ENCODE measurements around the gene GPANK1. TPM values are rescaled to one million over a fixed set of nuclear protein-coding genes. Genes with fewer than 3 reads are reported as not detected.

Gene GPANK1
- total RNA-seq, 2 donors from 2014 or later = 14.7 to 20.0 TPM

DNA sequence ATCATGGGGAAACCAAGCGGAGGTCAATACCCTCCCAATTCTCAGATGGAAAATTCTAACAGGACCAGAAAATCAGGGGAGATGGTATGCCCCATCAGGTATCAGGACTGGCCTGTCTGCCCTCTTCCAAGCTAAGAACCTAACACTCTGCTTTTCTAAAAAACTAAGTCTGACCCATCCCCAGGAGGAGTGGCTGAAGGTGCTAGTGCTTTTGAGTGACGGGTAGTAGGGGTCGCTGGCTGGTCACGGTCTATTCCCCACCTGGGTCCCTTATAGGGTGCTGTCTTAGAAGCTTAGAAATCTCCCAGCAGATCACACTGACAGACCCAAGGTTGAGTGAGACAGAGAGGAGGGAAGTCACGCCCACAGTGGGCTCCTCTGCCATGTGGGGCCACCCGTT, 28.7 kb upstream of the GPANK1 start:
- TF ChIP-seq, protein P1, sequence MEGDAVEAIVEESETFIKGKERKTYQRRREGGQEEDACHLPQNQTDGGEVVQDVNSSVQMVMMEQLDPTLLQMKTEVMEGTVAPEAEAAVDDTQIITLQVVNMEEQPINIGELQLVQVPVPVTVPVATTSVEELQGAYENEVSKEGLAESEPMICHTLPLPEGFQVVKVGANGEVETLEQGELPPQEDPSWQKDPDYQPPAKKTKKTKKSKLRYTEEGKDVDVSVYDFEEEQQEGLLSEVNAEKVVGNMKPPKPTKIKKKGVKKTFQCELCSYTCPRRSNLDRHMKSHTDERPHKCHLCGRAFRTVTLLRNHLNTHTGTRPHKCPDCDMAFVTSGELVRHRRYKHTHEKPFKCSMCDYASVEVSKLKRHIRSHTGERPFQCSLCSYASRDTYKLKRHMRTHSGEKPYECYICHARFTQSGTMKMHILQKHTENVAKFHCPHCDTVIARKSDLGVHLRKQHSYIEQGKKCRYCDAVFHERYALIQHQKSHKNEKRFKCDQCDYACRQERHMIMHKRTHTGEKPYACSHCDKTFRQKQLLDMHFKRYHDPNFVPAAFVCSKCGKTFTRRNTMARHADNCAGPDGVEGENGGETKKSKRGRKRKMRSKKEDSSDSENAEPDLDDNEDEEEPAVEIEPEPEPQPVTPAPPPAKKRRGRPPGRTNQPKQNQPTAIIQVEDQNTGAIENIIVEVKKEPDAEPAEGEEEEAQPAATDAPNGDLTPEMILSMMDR (IDR thresholded peaks at IDR 0.05) = no peak
- Histone ChIP-seq H3K9me3 (no peaks in the 10 kb centered on the region), H3K4me3 (no peak overlapping the region), H3K36me3 (peaks cover 86% of the 10 kb centered on the region), H3K27me3 (no peaks in the 10 kb centered on the region), H3K4me1 (peaks cover 0 to 4% of the 10 kb centered on the region in 2 donors), H3K27ac (no peak overlapping the region)
- no peak for DNase-seq (ENCODE audit: low spot score)

DNA sequence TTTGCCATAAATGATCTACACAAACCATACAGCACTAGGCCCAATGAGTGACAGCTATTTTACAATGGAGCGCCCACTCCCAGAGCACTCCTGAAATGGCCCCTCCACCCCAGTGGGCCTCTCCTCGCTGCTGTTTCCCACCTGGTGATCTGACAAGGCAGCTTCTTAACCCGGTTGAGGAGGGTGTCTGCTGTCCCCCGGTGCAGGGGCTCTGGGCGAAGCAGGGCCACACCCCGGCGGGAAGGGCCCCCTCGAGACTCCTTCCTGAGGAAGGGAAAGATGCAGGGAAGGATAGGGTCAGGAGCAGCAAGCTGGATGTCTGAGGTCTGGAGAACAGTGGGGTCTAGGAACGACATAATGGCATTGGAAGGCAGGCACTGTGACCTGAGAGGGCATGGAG, 28.1 kb upstream of the GPANK1 start:
- H3K36me3 ChIP-seq = peaks cover 92% of the 10 kb centered on the region
- peaks cover 0 to 2% of the 10 kb centered on the region in 2 donors for H3K4me1 ChIP-seq
- no peaks in the 10 kb centered on the region for H3K27me3 ChIP-seq
- no peak overlapping the region for H3K4me3 ChIP-seq
- no peak overlapping the region for H3K27ac ChIP-seq
- no peak for DNase-seq (ENCODE audit: low spot score)
- TF ChIP-seq, protein P1 (IDR thresholded peaks at IDR 0.05) = no peak
- no peaks in the 10 kb centered on the region for H3K9me3 ChIP-seq

DNA sequence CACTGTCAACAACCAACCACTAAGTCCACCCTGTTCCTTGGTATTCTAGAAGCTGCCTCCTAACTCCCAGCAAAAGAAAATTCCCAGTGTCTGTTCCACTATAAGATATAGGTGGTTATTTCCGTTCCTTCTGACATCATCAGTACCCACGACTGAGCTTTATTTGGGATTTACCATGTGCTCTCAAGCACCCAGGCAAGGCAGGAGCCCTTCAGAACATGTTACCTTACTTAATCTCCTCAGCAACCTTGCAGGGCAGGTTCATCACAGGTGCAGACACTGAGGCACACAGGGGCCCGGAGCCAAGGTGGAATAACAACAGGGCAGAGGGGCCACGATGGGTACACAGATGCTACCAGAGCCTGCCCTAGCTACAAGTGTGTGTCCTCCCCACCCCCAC, 27.6 kb upstream of the GPANK1 start:
- Histone ChIP-seq H3K4me1 (no peaks in the 10 kb centered on the region), H3K36me3 (peaks cover 93% of the 10 kb centered on the region), H3K27me3 (no peaks in the 10 kb centered on the region), H3K27ac (no peak overlapping the region), H3K4me3 (no peak overlapping the region), H3K9me3 (no peaks in the 10 kb centered on the region)
- TF ChIP-seq, protein P1 (IDR thresholded peaks at IDR 0.05) = no peak
- DNase-seq (ENCODE audit: low spot score) = no peak

DNA sequence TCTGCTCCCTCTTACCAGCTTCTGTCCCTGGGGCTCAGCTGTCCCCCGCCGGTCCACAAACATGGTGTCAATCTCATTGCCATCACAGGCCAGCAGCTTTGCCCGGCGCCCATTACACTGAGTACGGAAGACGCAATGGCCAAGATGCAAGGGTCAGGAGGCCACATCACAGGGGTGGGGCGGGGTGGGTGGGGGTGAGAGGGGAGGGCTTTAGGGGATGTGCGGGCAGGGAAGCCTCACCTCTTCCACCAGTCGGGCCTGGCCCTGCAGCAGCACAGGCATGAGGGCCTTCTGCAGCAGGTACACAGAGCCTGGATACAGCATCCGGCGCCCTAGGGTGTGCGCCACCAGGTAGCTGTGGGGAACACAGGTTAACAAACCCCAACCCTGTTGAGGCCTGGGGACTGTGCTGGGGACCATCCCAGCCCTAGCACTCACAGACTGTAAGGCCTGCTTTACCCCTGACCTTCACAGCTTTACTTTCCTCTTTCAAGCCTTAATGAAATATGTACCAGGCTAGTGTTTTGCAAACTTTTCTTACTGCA, 26.8 kb upstream of the GPANK1 start:
- H3K4me1 ChIP-seq = no peaks in the 10 kb centered on the region
- TF ChIP-seq, protein P1 (IDR thresholded peaks at IDR 0.05) = no peak
- H3K27ac ChIP-seq = no peak overlapping the region
- H3K27me3 ChIP-seq = no peaks in the 10 kb centered on the region
- no peak for DNase-seq (ENCODE audit: low spot score)
- no peaks in the 10 kb centered on the region for H3K9me3 ChIP-seq
- no peak overlapping the region for H3K4me3 ChIP-seq
- peaks cover 91% of the 10 kb centered on the region for H3K36me3 ChIP-seq

DNA sequence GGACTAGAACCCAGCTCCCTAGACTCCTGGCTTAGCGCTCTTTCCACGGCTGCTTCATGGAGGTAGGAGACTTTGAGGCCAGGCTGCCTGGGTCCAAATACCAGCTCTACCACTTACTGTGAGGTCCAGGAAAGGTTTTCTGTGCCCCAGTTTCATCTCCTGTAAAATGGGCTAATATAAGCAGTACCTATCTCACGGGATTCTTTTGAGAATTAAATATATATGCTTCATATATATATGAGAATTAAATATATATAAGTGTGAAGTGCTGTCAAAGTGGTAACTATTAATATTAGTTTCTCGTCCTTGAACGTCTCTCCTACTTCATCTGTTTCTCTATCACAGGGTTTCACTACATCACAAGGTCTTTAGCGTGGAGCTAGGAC, 26.3 kb upstream of the GPANK1 start:
- H3K9me3 ChIP-seq = no peaks in the 10 kb centered on the region
- H3K4me3 ChIP-seq = no peak overlapping the region
- H3K27ac ChIP-seq = no peak overlapping the region
- TF ChIP-seq, protein P1 (IDR thresholded peaks at IDR 0.05) = no peak
- DNase-seq (ENCODE audit: low spot score) = no peak
- no peaks in the 10 kb centered on the region for H3K27me3 ChIP-seq
- H3K4me1 ChIP-seq = no peaks in the 10 kb centered on the region
- peaks cover 91% of the 10 kb centered on the region for H3K36me3 ChIP-seq

All from right atrium auricular region (tissue), 2 donors.